T-helper 1 cell treated with Interleukin-12 subunit alpha and Interleukin-12 subunit beta and Interleukin-4 antibody, amounts not matched to agents 30 μg/mL and 1 μg/mL, for 36 hours (primary cell): ENCODE results near the gene MPRIP.

ENCODE experiments used
- H3K27ac Mint-ChIP-seq: one replicate; pipeline ENCODE4 v1.8.0; 2021; ENCODE audit warnings: mild to moderate bottlenecking, mixed read lengths
- H3K27me3 Mint-ChIP-seq: one replicate; pipeline ENCODE4 v1.8.0; 2021; ENCODE audit warnings: low read depth, mixed read lengths
- H3K36me3 Mint-ChIP-seq: one replicate; pipeline ENCODE4 v1.8.0; 2021; ENCODE audit warnings: low read depth, mixed read lengths
- H3K4me1 Mint-ChIP-seq: one replicate; pipeline ENCODE4 v1.8.0; 2021; ENCODE audit warnings: low read depth, mixed read lengths
- H3K4me3 Mint-ChIP-seq: one replicate; pipeline ENCODE4 v1.8.0; 2021; ENCODE audit warnings: mild to moderate bottlenecking, moderate library complexity, mixed read lengths
- H3K9me3 Mint-ChIP-seq: one replicate; pipeline ENCODE4 v1.8.0; 2021; ENCODE audit warnings: mixed read lengths

The MPRIP gene

DNA sequence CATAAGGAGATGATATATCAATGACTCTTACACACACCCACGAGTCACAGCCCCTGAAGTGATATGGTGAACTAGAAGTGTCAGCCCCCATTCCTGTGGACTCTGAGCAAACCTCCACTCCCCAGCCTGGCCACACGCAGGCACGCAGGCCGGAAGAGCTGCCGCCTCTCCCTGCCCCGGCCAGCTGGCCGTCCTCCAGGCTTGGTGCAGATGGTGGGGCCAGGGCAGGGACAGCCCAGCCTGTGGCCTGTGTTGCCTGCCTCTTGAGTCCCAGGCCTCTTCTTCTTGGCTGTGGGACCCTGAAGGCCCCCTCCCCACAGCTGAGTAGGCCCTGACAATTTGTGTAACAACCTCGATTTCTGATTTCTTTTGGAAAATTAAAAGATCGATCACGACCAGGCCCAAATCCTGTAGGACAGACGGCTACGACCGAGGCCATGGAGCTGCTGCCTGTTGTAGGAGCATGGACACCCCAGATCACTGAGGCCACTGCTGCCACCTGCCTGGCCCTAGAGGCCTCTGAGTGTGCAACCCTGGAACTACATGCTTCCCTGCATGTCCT is 10.0 kb upstream of the MPRIP start:
- no peaks in the 10 kb centered on the region for H3K4me1 Mint-ChIP-seq
- H3K9me3 Mint-ChIP-seq: no peaks in the 10 kb centered on the region
- no peaks in the 10 kb centered on the region for H3K36me3 Mint-ChIP-seq
- no peaks in the 10 kb centered on the region for H3K27me3 Mint-ChIP-seq
- no peak overlapping the region for H3K4me3 Mint-ChIP-seq
- H3K27ac Mint-ChIP-seq: no peak overlapping the region

DNA sequence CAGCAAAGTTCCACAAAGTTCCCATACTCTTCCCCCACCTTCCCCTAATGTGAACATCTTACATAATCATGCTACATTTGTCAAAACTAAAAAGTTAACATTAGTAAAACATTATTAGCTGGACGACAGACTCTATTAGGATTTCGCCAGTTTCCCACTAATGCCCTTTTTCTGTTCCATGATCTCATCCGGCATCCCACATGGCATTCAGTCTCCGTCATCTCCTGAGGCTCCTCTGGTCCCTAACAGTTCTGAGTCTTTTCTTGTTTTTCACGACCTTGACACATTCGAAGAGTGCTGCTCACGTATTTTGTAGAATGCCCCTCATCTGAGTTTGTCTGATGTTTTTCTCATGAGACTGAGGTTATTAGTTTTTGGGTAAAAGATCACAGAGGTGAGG is 8.8 kb upstream of the MPRIP start:
- no peaks in the 10 kb centered on the region for H3K27me3 Mint-ChIP-seq
- no peaks in the 10 kb centered on the region for H3K36me3 Mint-ChIP-seq
- H3K9me3 Mint-ChIP-seq: no peaks in the 10 kb centered on the region
- H3K4me1 Mint-ChIP-seq: no peaks in the 10 kb centered on the region
- no peak overlapping the region for H3K27ac Mint-ChIP-seq
- H3K4me3 Mint-ChIP-seq: no peak overlapping the region

DNA sequence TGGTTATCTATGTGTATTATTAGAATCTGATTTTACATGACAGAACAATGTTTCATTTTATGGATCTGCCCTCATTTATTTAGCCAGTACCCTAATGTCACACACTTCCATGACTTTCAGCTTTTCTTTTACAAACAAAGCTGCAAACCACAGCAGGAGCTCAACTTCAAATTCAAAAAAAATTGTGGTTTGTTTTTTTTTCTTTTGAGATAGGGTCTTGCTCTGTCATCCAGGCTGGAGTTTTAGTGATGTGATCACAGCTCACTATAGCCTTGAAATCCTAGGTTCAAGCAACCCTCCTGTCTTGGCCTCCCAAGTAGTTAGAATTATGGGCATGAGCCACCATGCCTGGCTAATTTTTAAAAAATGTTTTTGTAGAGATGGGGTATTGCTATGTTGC is 8.2 kb upstream of the MPRIP start:
- Mint-ChIP-seq H3K27me3 (no peaks in the 10 kb centered on the region), H3K4me1 (no peaks in the 10 kb centered on the region), H3K27ac (no peak overlapping the region), H3K36me3 (no peaks in the 10 kb centered on the region), H3K4me3 (no peak overlapping the region), H3K9me3 (no peaks in the 10 kb centered on the region)

DNA sequence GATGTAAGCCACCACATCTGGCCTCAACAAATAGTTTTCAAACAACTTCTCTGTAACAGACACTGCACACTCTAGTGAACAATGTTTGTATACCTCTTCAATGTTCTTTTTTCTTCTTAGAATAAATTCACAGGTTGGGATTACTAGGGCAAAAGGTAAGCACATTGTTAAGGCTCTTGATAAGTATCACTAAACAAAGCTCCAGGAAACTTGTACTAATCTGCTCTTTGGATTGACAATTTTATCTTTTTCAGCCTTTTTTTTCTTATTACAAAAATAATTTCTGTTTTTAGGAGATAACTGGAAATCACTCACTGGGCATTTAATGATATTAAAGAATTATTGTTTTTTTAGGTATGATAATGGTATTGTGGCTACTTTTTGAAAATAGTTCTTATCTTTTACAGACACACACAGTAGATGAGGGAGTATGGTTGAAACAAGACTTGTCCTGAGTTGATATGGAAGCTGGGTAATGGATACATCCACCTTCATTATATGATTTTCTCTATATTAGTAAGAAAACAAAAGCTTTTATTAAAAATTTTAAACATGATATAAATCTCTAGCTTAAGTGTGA is 7.7 kb upstream of the MPRIP start:
- no peaks in the 10 kb centered on the region for H3K36me3 Mint-ChIP-seq
- no peaks in the 10 kb centered on the region for H3K9me3 Mint-ChIP-seq
- no peak overlapping the region for H3K4me3 Mint-ChIP-seq
- no peaks in the 10 kb centered on the region for H3K4me1 Mint-ChIP-seq
- H3K27me3 Mint-ChIP-seq: no peaks in the 10 kb centered on the region
- no peak overlapping the region for H3K27ac Mint-ChIP-seq

DNA sequence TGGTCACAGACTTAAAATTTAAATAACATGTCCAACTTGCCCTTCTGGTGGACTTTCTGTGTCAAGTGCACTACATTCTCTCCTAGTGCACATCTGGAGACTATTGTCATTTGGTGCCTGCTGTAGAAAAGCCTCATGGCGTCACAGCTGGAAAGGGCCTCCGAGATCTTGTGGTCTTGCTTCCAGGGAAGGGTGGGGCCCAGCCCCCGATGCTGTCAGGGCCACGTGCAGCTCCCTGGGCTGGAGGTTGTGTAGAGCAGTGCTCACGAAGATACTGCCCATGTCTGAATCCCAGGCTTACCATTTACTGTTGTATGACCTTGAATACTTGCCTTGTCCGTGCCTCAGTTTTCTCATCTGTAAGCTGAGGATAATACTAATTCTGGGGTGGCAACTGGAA is 6.8 kb upstream of the MPRIP start:
- Mint-ChIP-seq H3K36me3 (no peaks in the 10 kb centered on the region), H3K27me3 (no peaks in the 10 kb centered on the region), H3K4me1 (no peaks in the 10 kb centered on the region), H3K4me3 (no peak overlapping the region), H3K9me3 (no peaks in the 10 kb centered on the region), H3K27ac (no peak overlapping the region)

DNA sequence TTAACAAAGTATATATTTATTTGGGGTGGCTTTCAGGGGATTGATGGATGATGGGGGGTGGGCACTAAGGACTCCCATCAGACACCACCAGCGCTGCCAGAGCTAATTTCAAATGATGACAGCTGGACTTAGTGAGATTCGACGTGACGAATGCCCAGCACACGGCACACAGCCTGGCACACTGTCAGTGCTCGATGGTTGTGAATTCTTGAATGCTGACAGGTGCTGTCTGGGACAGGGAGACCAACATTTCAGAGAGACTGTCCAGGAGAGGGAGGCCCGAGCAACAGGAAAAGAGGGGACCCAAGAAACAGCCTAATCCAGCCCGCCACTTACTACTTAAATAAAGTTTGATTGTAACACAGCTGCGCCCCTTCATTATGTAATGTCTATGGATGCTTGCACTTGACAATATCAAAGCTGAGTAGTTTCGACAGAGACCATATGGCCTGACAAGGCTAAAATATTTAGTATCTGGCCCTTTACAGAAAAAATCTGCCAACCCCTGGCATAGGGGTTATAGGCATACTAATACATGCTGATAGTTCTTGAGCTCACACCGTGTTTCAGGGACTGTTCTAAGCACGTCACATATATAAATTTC is 6.2 kb upstream of the MPRIP start:
- H3K9me3 Mint-ChIP-seq: no peaks in the 10 kb centered on the region
- peaks cover under 1% of the 10 kb centered on the region for H3K4me1 Mint-ChIP-seq
- no peak overlapping the region for H3K4me3 Mint-ChIP-seq
- no peaks in the 10 kb centered on the region for H3K27me3 Mint-ChIP-seq
- no peaks in the 10 kb centered on the region for H3K36me3 Mint-ChIP-seq
- H3K27ac Mint-ChIP-seq: no peak overlapping the region

DNA sequence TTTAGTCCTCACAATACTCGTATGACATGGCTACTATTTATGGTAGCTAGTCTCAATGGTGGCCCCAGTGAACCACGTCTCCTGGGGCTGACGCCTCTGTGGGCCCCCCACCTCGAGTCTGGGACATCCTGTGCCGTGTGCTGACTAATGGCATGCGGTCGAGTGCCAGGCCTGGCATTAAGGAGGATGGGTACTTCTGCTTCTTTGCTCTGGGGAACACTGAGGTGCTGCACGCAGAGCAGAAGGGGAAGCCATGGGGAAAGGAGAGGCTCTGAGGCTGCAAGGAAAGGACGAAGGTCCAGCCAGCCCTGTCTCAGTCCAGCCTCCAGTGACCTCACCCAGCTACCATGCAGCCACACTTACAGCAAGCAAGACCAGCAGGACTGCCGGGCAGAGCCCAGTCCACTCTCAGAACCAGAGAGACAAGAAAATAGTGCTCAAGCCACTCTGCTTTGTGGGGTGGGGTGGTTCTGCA is 5.7 kb upstream of the MPRIP start:
- Mint-ChIP-seq H3K36me3 (no peaks in the 10 kb centered on the region), H3K27ac (no peak overlapping the region), H3K4me3 (no peak overlapping the region), H3K9me3 (no peaks in the 10 kb centered on the region), H3K27me3 (no peaks in the 10 kb centered on the region), H3K4me1 (peaks cover 6% of the 10 kb centered on the region)

DNA sequence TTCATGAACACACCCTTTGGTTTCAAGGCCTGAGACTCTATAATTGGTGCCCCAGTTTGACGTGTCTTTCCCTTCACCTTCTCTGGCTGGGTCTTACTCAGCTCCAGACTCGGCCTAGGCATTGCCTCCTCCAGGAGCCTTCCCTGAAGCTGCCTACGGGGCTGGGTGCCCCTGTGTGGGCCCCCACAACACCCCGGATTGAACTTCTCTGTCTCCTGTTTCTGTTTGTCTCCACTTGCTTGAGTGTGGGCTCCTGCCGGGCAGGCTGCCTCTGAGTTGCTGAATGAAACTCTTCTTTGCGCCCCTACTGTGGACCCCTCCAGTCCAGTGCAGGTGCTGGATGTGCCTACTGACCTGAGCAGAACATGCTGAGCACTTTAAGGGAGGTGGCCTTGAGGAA is 2.3 kb upstream of the MPRIP start:
- Mint-ChIP-seq H3K36me3 (no peaks in the 10 kb centered on the region), H3K27me3 (no peaks in the 10 kb centered on the region), H3K4me3 (no peak overlapping the region), H3K27ac (no peak overlapping the region), H3K9me3 (no peaks in the 10 kb centered on the region), H3K4me1 (peaks cover 26% of the 10 kb centered on the region)

DNA sequence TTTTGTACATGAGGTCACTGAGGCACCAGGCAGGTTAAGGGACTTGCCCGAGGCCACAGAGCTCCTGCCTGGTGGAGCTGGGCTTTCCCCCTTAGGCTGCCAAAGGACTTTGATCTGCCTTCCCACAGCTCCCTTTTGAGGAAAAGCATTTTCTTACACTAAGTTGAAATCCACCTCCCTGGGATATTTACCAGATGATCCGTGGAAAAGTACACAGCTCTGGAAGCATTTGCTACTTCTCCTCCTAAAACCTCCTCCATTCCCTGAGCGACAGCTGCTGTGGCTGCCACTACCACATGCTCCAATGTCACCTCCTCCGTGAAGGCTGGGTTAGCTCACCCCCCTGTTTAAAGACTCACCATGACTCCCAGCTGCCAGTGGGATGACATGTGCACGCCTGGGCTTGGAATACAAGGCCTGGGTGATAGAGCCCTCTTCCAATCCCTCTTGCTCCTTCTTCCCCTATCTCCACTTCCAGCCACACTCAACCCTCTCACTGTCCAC is 1.2 kb upstream of the MPRIP start:
- H3K4me3 Mint-ChIP-seq: peak overlapping the region; percentile 74
- H3K9me3 Mint-ChIP-seq: no peaks in the 10 kb centered on the region
- peaks cover 34% of the 10 kb centered on the region for H3K4me1 Mint-ChIP-seq
- H3K36me3 Mint-ChIP-seq: no peaks in the 10 kb centered on the region
- H3K27me3 Mint-ChIP-seq: no peaks in the 10 kb centered on the region
- no peak overlapping the region for H3K27ac Mint-ChIP-seq

DNA sequence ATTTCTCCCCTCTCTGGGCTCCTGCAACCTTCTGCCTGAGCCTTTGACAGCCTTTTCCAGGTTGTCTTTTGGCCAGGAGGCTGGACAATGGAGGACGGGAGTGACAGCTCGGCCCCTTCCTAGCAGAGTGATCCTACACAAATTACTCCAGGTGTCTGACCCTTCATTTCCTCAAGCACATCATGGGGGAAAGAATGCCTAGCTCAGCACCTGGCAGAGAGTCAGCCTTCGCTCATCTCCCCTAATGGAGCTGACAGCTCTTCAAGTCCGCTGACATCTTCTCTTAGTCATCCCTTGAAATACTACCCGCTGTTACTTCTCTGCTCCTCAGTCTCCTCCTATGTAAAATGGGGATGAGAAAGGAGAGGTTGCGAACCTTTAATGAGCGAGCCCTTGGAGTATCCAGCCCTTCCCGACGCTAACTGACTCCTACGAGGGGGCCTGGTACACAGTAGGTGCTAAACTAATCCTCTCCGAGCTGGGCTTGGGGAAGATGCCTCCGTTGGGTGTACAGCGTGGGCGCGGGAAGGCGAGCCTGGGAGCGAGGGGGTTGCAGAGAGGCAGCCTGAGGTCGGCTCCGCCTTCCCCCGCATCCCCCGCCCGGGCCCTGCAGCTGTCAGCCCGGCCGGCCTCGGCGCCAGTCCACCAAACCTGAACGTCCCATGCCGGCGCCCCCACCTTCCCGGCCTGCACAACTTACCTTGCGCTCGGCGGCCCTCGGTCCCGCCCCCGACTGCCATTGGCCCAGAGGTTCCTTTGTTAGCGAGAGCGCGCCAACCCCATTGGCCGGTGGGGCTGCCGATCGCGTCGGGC is 480 bp upstream of the MPRIP start:
- Mint-ChIP-seq H3K27me3 (no peaks in the 10 kb centered on the region), H3K36me3 (no peaks in the 10 kb centered on the region), H3K9me3 (no peaks in the 10 kb centered on the region), H3K4me3 (peak overlapping the region; percentile 74), H3K27ac (no peak overlapping the region), H3K4me1 (peaks cover 36% of the 10 kb centered on the region)

DNA sequence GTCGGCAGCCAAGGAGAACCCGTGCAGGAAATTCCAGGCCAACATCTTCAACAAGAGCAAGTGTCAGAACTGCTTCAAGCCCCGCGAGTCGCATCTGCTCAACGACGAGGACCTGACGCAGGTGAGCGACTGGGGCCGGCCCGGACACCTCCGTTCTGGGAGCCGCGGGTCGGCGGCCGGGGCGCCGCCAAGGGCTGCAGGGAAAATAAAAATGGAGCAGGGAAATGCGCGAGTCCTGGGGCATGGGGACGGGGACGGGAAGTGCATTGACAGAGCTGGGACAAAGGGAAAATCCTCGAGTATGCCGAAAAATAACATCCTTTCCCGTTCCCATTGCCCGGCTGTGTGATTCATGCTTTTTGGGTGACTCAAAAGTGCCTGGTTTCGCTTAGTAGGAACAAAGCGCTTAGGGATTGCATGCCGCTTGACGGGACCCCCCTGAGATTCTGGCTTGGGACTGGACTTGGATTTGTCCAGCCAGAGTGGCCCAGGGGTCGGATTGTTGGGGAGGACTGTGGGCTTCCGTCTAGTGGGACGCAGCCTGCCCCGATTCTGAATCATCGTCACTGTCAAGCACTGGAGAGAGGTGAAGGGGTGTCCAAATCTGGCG is 699 bp downstream of the MPRIP start:
- Mint-ChIP-seq H3K4me3 (peak overlapping the region; percentile 94), H3K27me3 (no peaks in the 10 kb centered on the region), H3K27ac (peak overlapping the region; percentile 78), H3K36me3 (no peaks in the 10 kb centered on the region), H3K4me1 (peaks cover 45% of the 10 kb centered on the region), H3K9me3 (no peaks in the 10 kb centered on the region)

DNA sequence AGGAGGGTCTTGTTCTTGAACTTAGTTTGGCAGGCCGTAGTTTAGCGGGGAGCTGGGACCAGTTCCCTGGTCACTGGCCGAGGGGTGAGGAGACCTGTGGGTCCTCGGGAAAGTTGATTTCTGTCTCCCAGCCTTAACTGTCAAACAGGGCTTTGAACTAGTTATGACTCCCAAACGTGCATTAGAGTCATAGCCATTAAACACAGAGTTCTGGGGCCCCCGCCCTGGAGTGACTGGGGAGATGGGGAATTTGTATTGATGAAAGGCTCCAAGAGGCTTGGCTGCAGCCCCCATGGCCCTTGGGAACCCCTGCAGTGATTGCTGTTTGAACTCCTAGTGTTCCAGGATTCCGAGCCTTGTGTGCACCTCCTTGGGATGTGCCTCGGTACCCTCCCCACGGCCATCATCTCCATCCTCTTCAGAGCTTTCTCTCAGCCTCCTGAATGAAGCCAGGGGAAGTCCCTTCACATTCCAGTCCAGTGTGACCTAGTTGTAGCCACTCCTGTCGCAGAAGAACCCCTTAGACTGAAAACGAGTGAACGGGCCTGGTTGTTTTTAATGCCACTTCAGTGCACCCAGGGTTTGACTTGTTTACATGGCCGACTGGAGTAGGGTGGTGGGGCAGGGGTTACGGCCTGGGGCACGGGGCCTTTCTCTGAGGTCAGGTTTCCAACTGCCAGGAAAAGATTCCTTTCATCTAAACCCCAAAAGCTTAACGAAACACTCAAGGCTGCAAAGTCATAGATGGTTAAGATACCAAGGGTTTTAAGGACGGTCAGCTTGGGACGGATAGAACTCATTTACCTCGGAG is 1.4 kb downstream of the MPRIP start:
- Mint-ChIP-seq H3K36me3 (no peaks in the 10 kb centered on the region), H3K4me3 (peak overlapping the region; percentile 94), H3K27ac (peak overlapping the region; percentile 78), H3K27me3 (no peaks in the 10 kb centered on the region), H3K4me1 (peaks cover 49% of the 10 kb centered on the region), H3K9me3 (no peaks in the 10 kb centered on the region)

DNA sequence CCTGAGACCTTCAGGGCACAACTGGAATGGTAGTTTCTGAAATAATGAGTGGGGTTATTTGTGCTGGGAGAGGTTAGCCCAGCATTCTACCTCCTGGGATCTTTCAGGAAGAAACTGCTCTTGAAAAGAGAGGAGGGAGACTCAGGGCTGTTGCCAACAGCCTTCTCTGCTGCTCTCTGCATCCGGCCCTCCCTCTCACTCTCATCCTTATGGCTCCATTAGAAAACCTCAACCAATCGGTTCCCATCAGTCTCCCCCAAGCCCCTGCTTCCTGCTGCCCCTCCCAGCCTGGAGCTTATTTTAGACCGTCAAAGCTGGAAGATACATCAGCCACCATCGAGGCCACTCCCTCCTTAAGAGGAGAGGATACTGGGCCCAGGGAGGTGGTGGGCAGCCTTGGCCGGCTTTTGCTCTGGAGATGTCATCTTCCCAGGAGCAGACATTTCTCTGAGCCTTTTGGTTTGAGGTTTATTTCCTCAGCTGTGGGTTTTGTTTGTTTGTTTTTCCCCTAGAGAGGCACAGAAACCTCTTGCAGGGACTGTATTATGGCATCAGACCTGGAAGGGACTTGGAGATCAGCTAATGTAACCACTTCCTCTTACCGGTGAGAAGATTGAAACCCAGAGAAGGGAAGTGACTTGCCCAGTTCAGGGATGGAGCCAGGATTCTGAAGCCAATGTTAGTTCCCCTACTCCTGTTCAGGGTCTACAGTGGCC is 2.7 kb downstream of the MPRIP start:
- H3K4me3 Mint-ChIP-seq: peak overlapping the region; percentile 94
- no peak overlapping the region for H3K27ac Mint-ChIP-seq
- no peaks in the 10 kb centered on the region for H3K9me3 Mint-ChIP-seq
- H3K4me1 Mint-ChIP-seq: peaks cover 56% of the 10 kb centered on the region
- no peaks in the 10 kb centered on the region for H3K36me3 Mint-ChIP-seq
- no peaks in the 10 kb centered on the region for H3K27me3 Mint-ChIP-seq
